HG03439 (cell line): ENCODE data around the gene CACNB4.
"Not testable (repeated sequence)": the region's sequence is repeated elsewhere in the genome, so short reads cannot be mapped to it uniquely, and the experiment has no call there.

Source experiments
- ATAC-seq: cut with Tn5 transposase; IDR thresholded peaks from one replicate; pipeline ENCODE4 v1.9.1; 2021; ENCODE audit warnings: mild to moderate bottlenecking, moderate library complexity; ENCODE audit not compliant: unreplicated experiment

Gene CACNB4

DNA sequence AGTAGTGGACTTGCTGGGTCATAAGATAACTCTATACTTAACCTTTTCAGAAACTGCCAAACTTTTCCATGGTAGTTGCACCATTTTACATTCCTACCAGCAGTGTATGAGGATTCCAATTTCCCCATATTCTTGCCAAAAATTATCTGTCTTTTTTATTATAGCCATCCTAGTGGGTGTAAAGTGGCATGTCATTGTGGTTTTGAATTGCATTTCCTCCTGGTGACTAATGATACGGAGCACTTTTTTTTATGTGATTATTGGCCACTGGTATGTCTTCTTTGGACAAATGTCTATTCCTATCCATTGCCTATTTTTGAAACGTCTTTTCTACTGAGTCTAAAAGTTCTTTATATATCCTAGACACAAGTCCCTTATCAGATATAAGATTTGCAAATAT, 44.3 kb downstream of the CACNB4 start:
- no peak for ATAC-seq

- ATAC-seq = no peak
Measured at GRCh38 chr2:152051436-152051835, 47.4 kb downstream of the CACNB4 start.

- no peak for ATAC-seq
Measured at GRCh38 chr2:152050915-152051314, 47.9 kb downstream of the CACNB4 start.

DNA sequence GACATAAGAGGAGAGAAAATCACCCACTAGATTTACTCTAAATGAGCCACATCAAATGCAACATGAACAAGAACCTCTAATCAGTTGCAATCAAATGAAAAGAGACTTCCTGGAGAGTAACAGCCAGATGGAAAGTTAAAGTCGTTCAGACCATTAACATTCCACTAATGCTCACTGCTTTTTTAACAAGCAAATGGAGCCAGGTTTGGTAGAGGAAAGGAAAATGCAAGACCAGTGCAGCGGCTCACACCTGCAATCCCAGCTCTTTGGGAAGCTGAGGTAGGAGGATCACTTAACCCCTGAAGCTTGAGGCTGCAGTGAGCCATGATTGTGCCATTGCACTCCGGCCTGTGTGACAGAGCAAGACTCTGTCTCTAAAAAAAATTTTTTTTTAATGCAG, 48.5 kb downstream of the CACNB4 start:
- ATAC-seq = no peak

DNA sequence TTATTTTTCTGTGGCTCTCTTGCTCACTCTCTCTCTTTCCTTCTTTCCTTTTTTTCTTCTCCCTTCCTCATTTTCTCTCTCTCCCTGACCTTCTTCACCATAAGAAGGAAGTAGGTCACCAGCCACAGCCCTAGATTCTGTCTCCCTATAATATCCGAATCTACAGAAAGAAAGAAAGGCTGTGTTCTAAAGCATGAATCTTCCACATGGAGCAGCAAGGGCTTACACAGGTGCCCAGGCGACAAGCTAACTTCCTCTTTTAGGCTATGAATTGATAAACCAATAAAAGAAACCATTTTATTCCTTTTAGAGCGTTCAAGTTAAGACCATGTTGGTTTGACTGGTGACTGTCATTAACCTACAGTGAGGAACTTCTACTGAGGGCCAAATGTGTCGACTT, 49.3 kb downstream of the CACNB4 start:
- ATAC-seq = no peak

DNA sequence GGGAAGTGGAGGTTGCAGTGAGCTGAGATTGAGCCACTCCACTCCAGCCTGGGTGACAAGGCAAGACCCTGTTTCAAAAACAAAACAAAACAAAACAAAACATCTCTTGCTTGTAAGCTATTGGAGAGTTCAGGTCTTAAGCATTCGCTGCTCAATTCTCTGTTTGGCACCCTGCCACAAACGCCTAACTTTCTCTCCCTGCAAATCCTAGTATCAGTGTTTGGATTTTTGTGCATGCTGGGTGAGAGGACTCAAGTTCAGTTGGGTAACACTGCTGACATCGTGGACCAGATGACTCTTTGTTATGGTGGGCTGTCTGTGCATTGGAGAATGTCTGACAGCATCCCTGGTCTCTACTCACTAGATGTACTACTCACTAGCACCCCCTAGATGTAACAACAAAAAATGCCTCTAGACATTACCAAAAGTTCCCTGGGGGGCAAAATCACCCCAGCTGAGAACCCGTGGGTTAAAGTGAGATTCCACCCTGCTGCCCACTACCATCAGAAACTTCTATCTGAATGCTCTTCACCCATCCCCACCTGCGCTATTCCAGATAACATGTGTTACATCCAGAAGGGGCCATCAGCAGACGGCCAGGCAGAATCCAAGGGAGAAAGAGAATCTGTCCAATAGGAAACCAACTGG, 50.9 kb downstream of the CACNB4 start:
- ATAC-seq = no peak

- ATAC-seq = no peak
Measured at GRCh38 chr2:152046940-152047339, 51.9 kb downstream of the CACNB4 start.

DNA sequence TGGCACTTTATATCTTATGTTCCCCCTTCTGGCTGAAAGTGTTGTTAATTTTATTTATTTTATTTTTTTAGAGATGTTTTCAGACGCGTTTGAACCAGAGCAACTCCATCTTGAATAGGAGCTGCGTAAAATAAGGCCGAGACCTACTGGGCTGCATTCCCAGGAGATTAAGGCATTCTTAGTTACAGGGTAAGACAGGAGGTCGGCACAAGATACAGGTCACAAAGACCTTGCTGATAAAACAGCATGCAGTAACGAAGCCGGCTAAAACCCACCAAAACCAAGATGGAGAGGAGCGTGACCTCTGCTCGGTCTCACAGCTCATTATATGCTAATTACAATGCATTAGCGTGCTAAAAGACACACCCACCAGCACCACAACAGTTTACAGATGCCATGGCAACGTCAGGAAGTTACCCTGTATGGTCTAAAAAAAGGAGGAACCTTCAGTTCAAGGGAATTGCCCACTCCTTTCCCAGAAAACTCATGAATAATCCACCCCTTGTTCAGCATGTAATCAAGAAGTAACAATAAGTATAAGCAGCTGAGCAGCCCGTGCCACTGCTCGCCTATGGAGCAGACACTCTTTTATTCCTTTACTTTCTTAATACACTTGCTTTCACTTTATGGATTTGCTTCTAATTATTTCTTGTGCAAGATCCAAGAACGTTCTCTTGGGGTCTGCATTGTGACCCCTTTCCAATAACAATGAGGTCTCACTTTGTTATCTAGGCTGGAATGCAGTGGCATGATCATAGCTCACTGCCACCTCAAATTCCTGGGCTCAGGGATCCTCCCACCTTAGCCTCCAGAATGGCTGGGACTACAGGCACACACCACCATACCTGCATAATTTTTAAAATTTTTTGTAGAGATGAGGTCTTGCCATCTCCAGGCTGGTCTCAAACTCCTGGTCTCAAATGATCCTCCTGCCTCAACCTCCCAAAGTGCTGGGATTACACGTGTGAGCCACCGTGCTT, 55.9 kb downstream of the CACNB4 start:
- ATAC-seq = no peak

DNA sequence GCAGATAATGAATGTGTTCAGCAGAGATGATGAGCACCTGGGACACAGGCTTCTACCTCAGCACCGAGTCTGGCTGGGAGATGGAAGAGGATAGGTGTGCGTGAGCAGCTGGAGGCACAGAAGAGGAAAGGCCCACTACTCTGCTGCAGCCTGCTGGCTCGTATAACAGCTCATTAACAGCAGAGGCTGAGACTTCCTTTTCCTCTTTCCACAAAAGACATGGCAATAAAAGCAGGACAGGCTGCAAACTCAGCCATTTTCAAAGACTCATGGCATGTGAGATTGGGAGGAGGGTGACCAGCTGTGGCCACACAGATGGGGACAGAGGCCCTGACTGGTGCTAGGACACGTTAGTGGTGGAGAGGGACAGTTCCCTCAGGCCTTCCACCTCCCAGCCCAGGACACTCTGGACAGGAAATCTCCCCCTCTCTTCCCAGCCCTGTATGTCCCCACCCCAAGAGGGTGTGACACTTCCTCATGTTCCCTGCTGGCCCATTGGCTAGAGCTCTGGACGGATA, 60.3 kb downstream of the CACNB4 start:
- no peak for ATAC-seq

GRCh38 chr2:152037743-152038435, 61.0 kb downstream of the CACNB4 start:
- ATAC-seq = no peak

GRCh38 chr2:152036611-152037469, 62.0 kb downstream of the CACNB4 start:
- ATAC-seq = no peak

- ATAC-seq = no peak
Measured at GRCh38 chr2:152034257-152034801, 64.5 kb downstream of the CACNB4 start.

GRCh38 chr2:152033011-152033925, 65.6 kb downstream of the CACNB4 start:
- ATAC-seq = no peak

DNA sequence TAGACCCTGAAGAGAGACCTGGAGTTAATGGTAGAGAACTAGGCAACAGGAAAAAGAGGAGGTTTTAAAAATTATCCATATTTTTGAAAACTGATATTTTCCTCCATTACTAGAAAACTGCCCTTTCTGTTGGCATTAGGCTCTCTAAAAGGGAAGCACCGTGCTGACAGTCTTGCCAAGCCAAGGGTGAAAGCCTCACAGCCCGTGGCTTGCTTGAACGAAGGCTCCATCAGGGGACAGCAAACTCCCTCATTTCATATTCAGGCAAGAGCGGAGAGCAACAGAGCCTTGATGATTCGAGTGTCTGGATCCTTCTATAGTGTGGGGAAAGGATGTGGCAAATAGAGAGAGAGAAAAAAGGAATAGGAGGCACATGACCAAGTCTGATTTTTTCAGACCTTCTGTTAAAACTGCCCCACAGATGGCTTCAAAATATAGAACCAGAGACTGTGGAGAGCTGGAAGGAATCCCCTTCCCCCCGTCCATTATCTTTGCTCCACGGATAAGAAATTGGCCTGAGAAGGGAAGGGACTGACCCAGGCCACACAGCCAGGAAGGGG, 67.0 kb downstream of the CACNB4 start:
- no peak for ATAC-seq

DNA sequence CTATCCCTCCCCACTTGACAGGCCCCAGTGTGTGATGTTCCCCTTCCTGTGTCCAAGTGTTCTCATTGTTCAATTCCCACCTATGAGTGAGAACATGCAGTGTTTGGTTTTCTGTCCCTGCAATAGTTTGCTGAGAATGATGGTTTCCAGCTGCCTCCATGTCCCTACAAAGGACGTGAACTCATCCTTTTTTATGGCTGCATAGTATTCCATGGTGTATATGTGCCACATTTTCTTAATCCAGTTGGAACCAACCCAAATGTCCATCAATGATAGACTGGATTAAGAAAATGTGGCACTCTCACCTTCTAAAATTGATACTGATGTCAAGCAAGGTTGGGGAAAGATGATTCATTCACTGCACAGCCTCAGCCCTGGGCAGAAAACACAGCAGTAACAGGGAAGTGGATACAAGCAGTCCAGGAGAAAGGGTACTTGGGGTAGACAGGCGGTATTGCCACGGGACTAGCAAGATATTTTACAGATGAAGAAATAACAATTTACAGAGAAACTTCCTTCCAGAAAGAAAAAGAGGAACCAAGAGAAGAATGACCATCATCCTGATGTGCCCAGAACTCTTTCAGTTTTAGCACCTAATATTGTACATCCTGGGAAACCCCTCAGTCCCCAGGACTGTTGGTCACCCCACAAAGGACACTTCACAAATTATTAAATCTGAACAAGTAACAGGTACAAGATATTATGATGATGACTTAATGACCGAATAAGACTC, 68.1 kb downstream of the CACNB4 start:
- ATAC-seq = not testable (repeated sequence)

DNA sequence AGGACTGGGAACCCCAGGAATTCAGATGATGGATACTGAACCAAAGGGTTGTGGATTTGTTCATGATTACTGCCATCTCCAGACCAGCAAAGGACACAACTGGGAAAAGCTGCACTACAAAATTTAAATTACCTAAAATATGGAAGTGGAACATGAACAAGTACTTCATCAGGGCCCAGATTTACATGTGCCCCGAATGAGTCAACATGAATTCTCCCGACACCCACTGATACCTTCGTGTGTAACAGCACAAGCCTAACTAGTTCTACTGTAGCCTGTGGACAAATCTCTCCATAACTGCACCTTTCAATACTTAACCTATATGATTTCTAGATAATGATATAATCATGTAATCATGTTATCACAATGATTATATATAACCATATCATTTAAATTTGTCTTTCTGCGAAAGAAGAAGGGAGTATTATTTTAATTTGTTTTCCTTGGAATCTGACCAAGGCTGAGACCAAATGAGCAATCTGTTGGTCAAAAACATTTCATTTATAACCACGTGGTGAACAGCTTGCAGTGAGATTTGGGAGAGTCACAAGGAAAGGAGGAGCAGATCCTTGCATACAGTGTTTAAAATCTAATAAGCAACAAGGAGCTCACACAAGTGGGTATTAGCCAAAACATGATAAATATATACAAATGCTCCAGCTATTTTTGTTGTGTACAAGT, 70.5 kb downstream of the CACNB4 start:
- ATAC-seq = no peak

DNA sequence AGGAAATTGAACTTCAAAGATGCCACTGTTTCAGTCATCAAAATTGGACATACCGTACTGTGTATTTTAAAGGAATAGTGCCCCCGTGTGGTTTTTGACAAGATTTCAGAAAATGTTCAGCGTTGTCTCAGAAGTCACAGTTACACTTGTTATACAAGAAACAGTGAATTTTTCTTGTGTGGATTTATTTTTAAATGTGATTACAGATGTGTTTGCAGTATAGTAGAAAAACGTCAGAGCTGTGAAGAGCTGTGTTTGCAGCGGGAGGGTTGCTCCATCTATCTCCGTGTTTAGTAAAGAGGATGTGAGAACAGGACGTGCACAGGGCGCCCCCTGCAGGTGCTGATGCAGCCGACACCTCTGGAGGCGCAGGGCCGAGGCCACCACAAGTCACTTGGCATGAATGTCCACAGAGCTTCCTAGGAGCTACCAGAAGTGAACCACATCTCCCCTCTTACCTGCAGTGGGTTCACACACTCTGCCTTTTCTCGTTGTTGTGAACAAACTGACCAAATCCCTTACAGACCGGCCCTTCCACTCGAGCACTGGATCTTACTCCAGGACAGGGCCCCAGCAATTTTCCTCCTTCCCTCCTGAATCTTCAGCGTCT, 73.1 kb downstream of the CACNB4 start:
- ATAC-seq = peak; percentile 93
